HEK293 (cell line): ENCODE results near the gene PRSS37.

Experiments
- ZNF174 ChIP-seq: fragments of 450-650 bp; formaldehyde crosslinking; IDR thresholded peaks from 2 replicates; pipeline ENCODE4 v1.5.0; 2017; ENCODE audit warnings: missing biosample characterization, mild to moderate bottlenecking, missing genetic modification characterization
- TF ChIP-seq, protein P1 (sequence below): fragments of 450-650 bp; formaldehyde crosslinking; IDR thresholded peaks from 2 replicates; pipeline ENCODE4 v1.5.1; 2016; ENCODE audit warnings: missing biosample characterization, missing genetic modification characterization

DNA sequence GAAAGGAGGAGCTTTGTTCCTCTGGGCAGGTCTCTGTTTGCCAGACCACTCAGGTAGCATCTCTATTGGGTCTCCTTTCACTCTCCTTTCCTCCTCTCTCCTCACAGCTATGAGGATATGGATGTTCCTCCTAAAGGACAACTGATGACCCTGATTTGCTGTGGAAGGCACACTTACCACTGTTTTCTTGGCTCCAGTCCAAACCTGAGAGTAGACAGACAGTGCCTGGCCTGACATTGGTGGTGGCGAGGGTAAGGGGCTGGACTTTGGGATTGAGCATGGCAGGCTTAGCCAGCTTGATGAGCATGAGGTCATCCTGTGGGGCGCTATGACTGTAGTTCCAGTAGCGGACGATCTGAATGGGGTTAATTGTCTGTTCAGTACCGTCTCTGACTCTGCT is 3.6 kb downstream of the PRSS37 start:
- no peak for TF ChIP-seq ZNF174 (tag by site-specific recombination)
- TF ChIP-seq, protein P1, sequence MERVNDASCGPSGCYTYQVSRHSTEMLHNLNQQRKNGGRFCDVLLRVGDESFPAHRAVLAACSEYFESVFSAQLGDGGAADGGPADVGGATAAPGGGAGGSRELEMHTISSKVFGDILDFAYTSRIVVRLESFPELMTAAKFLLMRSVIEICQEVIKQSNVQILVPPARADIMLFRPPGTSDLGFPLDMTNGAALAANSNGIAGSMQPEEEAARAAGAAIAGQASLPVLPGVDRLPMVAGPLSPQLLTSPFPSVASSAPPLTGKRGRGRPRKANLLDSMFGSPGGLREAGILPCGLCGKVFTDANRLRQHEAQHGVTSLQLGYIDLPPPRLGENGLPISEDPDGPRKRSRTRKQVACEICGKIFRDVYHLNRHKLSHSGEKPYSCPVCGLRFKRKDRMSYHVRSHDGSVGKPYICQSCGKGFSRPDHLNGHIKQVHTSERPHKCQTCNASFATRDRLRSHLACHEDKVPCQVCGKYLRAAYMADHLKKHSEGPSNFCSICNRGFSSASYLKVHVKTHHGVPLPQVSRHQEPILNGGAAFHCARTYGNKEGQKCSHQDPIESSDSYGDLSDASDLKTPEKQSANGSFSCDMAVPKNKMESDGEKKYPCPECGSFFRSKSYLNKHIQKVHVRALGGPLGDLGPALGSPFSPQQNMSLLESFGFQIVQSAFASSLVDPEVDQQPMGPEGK (tag by site-specific recombination), result no peak
